ENCODE data around the gene ANKRD66. TPM values are rescaled to one million over a fixed set of nuclear protein-coding genes. Genes with fewer than 3 reads are reported as not detected.
A peak's percentile ranks its signal among the peaks of the same experiment; 100 is the strongest.
"Not testable (repeated sequence)": the region's sequence is repeated elsewhere in the genome, so short reads cannot be mapped to it uniquely, and the experiment has no call there.

ANKRD66 gene
- polyA plus RNA-seq, 1 donor from 2014 or later: not detected

DNA sequence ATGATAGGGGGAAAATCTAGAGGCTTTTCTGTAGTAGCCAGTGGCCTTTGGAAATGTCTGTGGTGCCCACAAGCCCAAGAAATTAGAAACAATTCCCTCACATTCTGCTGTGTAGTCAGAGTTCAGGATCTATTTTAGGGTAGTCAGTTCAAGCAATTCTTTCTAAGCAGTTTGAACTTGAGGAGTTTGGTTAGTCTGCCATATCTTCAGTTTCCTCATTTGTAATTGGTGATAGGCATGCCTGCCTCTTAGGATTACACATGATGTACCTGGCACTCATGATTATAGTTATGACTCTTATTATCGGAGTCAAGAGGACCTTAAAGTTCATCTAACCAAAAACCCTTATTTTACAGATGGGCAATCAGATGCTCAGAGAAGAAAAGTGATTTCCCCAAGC lies 25.3 kb downstream of the ANKRD66 start:
- H3K27ac Mint-ChIP-seq: no peak overlapping the region
- no peak overlapping the region for H3K4me3 Mint-ChIP-seq
- peaks cover under 1 to 8% (median 2%) of the 10 kb centered on the region in 3 donors for H3K9me3 Mint-ChIP-seq
- no peaks in the 10 kb centered on the region for H3K36me3 Mint-ChIP-seq
- H3K27me3 Mint-ChIP-seq: no peaks in the 10 kb centered on the region
- peaks cover 0 to 1% (median 0%) of the 10 kb centered on the region in 3 donors for H3K4me1 Mint-ChIP-seq

DNA sequence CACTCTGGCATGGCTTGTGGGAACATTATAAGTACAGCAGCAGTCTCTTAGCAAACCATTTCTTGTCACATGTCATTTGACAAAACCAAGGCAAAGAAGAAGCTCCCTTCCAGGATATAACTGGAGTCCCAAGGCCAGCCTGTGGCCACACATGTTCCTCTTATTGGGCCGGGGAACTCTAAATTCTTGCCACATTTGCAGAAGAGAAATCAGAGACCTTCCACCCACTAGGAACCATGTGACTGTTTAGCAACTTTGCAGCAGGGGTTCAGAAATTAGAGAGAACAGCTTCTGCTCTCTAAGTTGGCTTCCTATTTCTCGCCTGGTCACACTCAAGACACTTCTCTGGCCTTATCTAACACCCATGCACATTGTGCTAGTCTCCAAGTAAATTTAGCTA lies 26.0 kb downstream of the ANKRD66 start:
- Mint-ChIP-seq H3K27me3 (no peaks in the 10 kb centered on the region), H3K4me1 (peaks cover 0 to 1% (median 0%) of the 10 kb centered on the region in 3 donors), H3K4me3 (no peak overlapping the region), H3K9me3 (peaks cover 0 to 5% (median 2%) of the 10 kb centered on the region in 3 donors), H3K27ac (no peak overlapping the region), H3K36me3 (no peaks in the 10 kb centered on the region)

DNA sequence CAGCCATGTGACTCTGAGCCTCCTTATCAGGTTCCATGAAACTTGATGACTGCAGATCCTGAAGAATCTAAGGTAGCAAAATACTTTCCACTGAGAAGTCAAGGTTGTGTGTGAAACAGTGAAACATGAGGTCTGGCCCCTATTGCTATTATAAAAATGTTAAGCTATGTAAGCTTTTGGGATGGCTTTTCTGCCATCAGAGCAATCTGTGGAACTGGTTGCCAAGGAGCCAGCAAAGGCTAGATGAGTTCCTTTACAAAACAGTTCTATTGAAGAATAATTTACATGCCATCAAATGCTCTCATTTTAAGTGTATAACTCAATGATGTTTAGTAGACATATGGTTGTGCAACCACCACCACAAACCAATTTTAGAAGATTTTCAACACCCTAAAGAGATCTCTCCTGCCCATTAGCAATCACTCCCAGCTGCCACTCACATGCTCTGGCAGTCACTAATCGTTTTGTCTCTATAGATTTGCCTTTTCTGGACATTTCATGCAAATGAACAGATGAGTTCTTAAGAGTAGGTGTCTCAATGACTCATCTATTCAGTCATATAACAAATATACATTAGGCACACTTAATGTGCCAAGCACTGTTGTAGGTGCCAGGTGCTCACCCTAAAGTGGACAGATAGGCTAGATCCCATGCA lies 26.6 kb downstream of the ANKRD66 start:
- H3K4me1 Mint-ChIP-seq: peaks cover 0 to 1% (median 0%) of the 10 kb centered on the region in 3 donors
- no peak overlapping the region for H3K4me3 Mint-ChIP-seq
- peaks cover 0 to 3% (median 0%) of the 10 kb centered on the region in 3 donors for H3K9me3 Mint-ChIP-seq
- H3K27me3 Mint-ChIP-seq: no peaks in the 10 kb centered on the region
- H3K36me3 Mint-ChIP-seq: no peaks in the 10 kb centered on the region
- H3K27ac Mint-ChIP-seq: peak overlapping the region in 1 of 3 donors; percentile 3

DNA sequence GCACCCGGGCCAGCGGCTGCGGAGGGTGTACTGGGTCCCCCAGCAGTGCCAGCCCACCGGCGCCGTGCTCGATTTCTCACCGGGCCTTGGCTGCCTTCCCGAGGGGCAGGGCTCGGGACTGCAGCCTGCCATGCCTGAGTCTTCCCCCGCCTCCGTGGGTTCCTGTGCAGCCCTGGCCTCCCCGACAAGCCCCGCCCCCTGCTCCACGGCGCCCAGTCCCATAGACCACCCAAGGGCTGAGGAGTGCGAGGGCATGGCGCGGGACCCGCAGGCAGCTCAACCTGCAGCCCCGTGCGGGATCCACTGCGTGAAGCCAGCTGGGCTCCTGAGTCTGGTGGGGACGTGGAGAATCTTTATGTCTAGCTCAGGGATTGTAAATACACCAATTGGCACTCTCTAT lies 28.0 kb downstream of the ANKRD66 start:
- not testable (repeated sequence) for H3K4me3 Mint-ChIP-seq, H3K4me1 Mint-ChIP-seq, H3K27me3 Mint-ChIP-seq, H3K27ac Mint-ChIP-seq, H3K36me3 Mint-ChIP-seq, H3K9me3 Mint-ChIP-seq

DNA sequence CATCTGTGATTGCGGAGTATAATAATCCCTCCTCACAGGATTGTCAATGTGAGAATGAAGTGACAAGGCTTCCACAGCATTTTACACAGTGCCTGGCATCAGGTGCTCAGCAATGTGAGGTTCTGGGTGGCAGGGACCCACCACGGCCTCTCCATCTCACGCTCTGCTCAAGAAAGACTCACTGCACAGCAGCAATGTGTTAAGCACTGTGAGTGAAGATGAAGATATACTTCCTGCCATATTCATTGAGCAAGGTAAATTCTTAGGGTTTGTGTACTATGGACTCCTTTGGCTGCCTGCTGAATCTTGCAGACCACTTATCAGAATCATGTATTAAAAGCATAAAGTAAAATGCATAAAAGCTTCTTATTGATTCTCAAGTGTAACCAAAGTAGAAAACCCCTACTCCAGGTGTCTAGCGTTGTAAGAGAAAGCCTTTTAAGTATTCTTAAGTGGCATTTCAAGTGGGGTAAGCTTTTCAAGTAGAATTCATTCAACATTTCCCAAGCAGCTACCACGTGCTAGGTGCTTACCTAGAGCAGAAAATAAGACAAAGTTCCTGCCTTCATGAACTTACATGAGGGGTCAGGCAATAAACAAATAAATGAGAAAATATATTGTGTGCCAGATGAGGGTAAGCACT lies 29.5 kb downstream of the ANKRD66 start:
- H3K4me3 Mint-ChIP-seq: no peak overlapping the region
- H3K27me3 Mint-ChIP-seq: no peaks in the 10 kb centered on the region
- H3K27ac Mint-ChIP-seq: no peak overlapping the region
- peaks cover 0 to 1% (median 0%) of the 10 kb centered on the region in 3 donors for H3K4me1 Mint-ChIP-seq
- H3K9me3 Mint-ChIP-seq: no peaks in the 10 kb centered on the region
- no peaks in the 10 kb centered on the region for H3K36me3 Mint-ChIP-seq

DNA sequence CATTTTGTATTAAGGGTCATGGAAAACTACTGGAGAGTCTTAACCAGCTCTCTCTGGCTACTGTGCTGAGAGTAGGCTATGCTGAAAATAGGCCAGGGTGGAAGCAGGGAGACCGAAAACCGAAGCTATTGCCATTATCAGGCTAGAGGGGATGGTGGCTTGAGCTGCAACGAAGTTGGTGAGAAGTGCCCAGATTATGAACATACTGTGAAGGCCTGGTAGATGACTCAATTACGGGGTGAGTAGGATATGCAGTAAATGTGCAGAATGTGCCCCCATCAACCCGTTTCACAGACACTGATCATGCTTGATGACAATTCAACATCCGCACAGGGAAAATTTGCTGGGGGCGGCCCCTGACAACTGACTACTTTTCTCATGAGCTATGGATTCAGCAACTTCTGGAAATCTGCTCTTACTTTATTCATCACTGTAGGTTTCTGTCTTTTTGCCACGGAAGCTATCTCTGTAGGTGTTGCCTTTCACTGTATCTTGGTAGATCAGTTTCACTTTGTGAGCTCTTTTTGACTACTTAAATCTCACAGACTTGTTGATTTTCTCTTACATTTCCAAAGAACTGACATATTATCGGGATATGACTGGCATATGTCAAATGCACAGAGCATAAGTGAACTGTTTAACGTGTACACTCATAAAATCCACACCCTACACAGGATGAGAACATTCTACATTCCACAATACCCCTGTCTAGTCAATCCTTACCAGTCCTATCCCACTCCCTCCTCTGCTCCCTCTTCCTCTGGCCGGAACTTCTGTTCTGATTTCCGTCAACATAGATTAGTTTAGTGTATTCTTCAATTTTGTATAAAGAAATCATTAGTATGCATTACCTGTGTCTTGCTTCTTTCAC lies 31.0 kb downstream of the ANKRD66 start:
- H3K27ac Mint-ChIP-seq: no peak overlapping the region
- no peaks in the 10 kb centered on the region for H3K36me3 Mint-ChIP-seq
- peaks cover 0 to 2% (median 0%) of the 10 kb centered on the region in 3 donors for H3K9me3 Mint-ChIP-seq
- H3K27me3 Mint-ChIP-seq: no peaks in the 10 kb centered on the region
- H3K4me3 Mint-ChIP-seq: no peak overlapping the region
- H3K4me1 Mint-ChIP-seq: peaks cover 0 to 1% (median 0%) of the 10 kb centered on the region in 3 donors

DNA sequence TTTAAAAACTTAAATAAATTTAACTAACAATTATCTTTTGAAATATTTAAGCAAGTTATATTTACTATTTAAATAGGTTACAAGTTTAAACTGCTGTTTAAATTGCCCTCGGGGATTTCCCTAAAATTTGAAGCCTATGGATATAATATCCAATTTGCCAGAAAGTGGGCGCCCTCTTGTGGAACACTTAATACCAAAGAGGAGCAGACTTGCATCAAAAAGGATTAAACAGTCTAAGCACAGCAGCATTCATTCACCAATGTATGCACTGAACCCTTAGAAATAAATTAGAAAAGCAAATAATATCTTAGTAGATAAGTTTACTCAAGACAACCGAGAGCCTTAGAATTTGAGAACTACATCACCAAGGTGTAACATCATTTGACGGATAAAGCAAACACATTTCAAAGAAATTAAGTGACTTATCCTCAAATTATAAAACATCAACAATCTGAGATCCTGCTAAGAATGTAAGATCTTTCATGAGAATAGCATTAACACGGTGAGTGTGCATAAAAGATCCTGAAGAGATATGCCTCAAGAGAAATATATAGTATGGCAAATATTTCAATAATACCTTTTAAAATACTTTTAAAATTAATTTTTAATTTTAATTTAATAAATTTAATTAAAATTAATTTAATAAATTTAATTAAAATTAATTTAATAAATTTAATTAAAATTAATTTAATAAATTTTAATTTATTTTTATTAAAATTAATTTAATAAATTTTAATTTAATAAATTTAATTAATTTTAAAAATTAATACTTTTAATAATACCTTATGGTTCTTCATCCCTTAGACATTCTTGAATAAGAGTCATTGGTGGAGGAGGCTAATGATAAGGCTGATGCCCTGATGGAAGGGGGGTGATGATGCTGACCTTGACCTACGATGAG lies 35.0 kb downstream of the ANKRD66 start:
- Mint-ChIP-seq H3K4me3 (no peak overlapping the region), H3K9me3 (peaks cover 0 to 2% (median 0%) of the 10 kb centered on the region in 3 donors), H3K4me1 (no peaks in the 10 kb centered on the region), H3K36me3 (no peaks in the 10 kb centered on the region), H3K27ac (no peak overlapping the region), H3K27me3 (no peaks in the 10 kb centered on the region)

DNA sequence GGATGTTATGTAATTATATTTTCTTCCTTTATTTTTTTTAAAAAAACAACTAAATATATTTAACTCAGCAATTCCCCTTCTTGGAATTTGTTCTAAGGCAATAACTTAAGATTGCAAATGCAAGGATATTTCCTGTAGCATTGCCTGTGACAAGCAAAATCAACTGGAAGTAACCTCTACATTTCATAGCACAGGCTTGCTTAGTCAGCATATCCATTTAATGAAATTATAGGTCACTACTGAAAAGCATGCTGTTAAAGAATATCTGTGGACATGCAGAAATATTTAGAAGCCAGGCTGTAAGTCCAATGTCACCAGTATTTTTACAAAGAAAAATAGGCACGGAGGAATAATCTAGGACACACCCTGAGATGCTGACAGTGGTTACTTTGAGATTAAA lies 37.8 kb downstream of the ANKRD66 start:
- H3K27ac Mint-ChIP-seq: no peak overlapping the region
- no peak overlapping the region for H3K4me3 Mint-ChIP-seq
- no peaks in the 10 kb centered on the region for H3K27me3 Mint-ChIP-seq
- no peaks in the 10 kb centered on the region for H3K4me1 Mint-ChIP-seq
- no peaks in the 10 kb centered on the region for H3K36me3 Mint-ChIP-seq
- H3K9me3 Mint-ChIP-seq: peaks cover 0 to 2% (median 0%) of the 10 kb centered on the region in 3 donors

DNA sequence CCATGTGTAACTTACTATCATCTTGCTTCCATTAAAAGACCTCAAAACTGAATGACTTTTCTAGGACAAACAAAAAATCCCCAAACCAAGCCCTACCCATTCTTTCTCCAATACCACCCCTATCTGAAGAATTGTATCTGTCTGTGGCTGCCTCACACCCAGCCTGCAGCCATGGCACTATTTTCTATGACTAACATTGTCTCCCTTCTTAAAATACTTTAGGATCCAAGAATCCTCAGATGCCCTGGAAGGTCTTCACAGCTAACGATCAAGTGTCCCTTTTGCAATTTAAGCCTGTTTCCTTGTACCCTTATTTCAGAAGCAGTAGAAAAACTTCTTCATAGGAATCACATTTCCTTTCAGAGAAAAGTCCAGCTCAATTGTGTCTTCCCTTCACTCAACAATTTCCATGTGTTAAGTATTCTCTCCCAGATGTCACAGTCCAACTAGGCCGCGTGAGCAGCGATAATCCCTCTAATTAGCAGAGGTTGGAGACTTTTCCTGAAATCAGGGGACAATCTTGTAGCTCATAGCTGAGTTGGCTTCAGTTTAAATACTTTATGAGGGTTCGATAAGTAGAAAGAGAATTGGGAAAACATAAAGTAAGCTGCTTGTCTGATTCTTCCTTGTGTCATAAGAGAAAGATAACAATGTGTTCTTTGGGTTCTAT lies 41.3 kb downstream of the ANKRD66 start:
- H3K27ac Mint-ChIP-seq: no peak overlapping the region
- no peaks in the 10 kb centered on the region for H3K27me3 Mint-ChIP-seq
- H3K36me3 Mint-ChIP-seq: no peaks in the 10 kb centered on the region
- no peaks in the 10 kb centered on the region for H3K4me1 Mint-ChIP-seq
- no peak overlapping the region for H3K4me3 Mint-ChIP-seq
- no peaks in the 10 kb centered on the region for H3K9me3 Mint-ChIP-seq

DNA sequence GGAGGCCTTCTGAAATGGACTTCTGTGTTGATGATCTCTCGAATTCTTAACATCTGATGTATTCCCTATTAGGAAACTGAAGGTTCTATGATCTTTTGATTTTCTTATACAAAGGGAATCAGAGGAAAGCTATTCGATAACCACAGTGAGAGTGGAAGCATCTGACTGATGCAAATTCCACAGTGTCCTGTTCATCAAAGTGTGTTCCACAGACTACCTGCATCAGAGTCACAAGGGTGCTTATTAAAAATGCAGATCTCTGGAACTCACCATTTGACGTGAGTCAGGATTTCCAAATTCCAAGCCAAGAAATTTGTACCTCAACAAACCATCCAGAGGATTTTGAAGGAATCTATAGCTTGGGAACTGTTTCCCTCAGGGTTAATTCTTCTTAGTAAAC lies 42.1 kb downstream of the ANKRD66 start:
- H3K4me3 Mint-ChIP-seq: no peak overlapping the region
- H3K9me3 Mint-ChIP-seq: no peaks in the 10 kb centered on the region
- no peaks in the 10 kb centered on the region for H3K27me3 Mint-ChIP-seq
- no peak overlapping the region for H3K27ac Mint-ChIP-seq
- H3K4me1 Mint-ChIP-seq: no peaks in the 10 kb centered on the region
- H3K36me3 Mint-ChIP-seq: no peaks in the 10 kb centered on the region

DNA sequence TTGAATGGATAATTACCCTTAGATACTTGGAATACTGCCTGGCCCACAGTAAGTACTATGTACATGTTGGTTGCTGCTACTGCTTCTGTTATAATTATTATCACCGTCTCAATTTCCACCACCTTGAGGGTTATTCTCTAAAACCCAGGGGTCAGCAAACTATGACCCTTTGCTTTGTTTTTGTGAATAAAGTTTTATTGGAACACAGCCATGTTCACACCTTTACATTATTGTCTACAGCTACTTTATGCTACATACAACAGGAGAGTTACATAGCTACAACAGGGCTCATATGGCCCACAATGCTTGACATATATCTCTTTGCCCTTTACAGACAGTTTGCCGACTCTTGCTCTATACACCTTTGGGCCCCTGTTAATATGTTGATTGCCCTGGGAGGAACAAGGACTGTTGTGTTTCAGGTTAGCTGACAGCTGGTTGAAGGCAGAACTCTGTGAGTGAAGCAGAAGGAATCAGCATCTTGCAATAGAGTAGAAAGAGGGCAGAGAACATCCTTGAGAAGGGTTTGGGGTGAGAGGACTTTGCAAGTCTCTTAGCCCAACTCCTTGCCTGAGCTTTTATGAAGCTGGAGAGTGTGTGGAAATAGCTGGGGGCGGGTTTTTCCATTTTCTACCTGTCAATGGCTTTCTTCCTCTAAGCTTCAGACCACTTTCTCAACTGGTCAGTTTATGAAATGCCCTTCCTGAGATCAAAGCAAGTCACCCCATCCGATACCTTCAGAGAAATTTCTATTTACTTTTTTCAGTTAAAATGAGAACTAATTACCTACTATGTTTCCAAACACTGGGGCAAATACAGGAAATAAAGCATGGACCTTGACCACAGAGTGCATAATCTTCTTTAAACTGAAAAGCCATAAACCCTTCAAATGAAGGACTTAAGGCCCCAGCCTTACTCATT lies 43.0 kb downstream of the ANKRD66 start:
- no peak overlapping the region for H3K4me3 Mint-ChIP-seq
- no peak overlapping the region for H3K27ac Mint-ChIP-seq
- no peaks in the 10 kb centered on the region for H3K9me3 Mint-ChIP-seq
- no peaks in the 10 kb centered on the region for H3K4me1 Mint-ChIP-seq
- no peaks in the 10 kb centered on the region for H3K36me3 Mint-ChIP-seq
- no peaks in the 10 kb centered on the region for H3K27me3 Mint-ChIP-seq

DNA sequence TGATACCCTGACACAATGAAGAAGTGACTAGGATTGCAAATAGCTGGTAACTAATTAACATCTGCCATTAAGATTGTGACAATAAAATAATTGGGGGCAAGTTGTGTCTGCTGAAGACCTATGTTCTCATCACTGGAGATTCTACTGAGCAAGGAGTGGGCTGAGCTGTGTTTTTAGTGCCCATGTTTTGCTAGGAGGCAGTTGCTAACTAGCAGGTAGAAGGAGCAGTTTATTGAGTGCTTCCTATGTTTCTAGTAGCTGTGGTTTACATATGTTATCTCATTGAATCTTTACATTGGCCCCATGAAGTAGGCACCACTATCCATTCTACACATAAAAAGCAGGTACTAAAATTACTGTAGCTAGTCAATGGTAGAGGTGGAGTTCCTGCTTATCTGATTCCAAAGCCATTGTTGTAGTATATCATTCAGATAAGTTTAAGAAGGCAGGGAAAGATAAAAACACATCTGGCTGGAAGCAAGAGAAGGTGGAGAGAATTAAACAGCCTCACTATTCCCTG lies 43.7 kb downstream of the ANKRD66 start:
- Mint-ChIP-seq H3K36me3 (no peaks in the 10 kb centered on the region), H3K27ac (no peak overlapping the region), H3K9me3 (no peaks in the 10 kb centered on the region), H3K4me1 (no peaks in the 10 kb centered on the region), H3K27me3 (no peaks in the 10 kb centered on the region), H3K4me3 (no peak overlapping the region)

DNA sequence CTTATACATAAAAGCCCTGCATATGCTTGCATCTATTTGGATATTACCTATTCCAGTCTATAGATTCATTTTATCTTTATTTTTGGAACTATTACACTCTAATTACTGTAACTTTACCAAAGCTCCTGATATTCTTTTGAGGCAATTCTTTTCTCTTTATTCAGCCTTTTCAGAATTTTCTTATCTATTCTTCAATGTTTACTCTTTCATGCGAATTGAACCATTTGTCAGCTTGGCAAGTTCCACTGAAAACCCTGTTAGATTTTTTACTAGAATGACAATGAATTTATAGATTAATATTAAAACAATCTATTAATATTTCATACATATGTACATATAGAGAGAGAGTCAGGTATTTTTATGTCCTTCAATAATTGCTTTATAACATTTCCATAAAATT lies 45.9 kb downstream of the ANKRD66 start:
- no peak overlapping the region for H3K27ac Mint-ChIP-seq
- H3K4me1 Mint-ChIP-seq: no peaks in the 10 kb centered on the region
- H3K36me3 Mint-ChIP-seq: no peaks in the 10 kb centered on the region
- H3K9me3 Mint-ChIP-seq: no peaks in the 10 kb centered on the region
- no peak overlapping the region for H3K4me3 Mint-ChIP-seq
- peaks cover 2% of the 10 kb centered on the region for H3K27me3 Mint-ChIP-seq
